ENCODE data around the gene FOXK2.

DNA sequence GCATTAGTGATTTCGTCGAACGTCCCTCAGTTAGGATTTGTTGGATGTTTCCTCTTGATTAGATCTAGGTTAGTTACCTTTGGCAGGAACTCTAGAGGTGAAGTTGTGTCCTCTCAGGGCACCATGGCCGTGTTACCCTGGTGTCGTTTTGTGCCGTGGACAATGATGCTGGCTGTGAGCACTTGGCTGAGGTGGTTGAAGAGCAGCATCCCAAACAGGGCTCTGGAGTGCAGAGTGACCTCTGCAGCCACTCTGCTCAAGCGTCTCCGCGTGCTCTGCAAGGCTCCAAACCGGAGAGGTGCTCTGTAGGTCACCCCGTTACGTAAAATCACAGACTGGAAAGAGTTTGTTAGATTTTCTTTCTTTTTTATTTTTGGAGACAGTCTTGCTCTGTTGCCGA, 33.0 kb downstream of the FOXK2 start:
- TF ChIP-seq, protein P1, sequence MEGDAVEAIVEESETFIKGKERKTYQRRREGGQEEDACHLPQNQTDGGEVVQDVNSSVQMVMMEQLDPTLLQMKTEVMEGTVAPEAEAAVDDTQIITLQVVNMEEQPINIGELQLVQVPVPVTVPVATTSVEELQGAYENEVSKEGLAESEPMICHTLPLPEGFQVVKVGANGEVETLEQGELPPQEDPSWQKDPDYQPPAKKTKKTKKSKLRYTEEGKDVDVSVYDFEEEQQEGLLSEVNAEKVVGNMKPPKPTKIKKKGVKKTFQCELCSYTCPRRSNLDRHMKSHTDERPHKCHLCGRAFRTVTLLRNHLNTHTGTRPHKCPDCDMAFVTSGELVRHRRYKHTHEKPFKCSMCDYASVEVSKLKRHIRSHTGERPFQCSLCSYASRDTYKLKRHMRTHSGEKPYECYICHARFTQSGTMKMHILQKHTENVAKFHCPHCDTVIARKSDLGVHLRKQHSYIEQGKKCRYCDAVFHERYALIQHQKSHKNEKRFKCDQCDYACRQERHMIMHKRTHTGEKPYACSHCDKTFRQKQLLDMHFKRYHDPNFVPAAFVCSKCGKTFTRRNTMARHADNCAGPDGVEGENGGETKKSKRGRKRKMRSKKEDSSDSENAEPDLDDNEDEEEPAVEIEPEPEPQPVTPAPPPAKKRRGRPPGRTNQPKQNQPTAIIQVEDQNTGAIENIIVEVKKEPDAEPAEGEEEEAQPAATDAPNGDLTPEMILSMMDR (conservative IDR thresholded peaks at IDR 0.05; ENCODE audit: low read depth, low read length) = no peak
- no peak for TF ChIP-seq EZH2 (IDR thresholded peaks at IDR 0.05; ENCODE audit: borderline replicate concordance, low read depth, low read length, poor library complexity, severe bottlenecking)
